ENCODE data around the gene FADD. TPM values are rescaled to one million over a fixed set of nuclear protein-coding genes. Genes with fewer than 3 reads are reported as not detected.

Gene FADD
- total RNA-seq, 4 donors from 2014 or later, result 20.9 to 26.5 (median 23.5) TPM

DNA sequence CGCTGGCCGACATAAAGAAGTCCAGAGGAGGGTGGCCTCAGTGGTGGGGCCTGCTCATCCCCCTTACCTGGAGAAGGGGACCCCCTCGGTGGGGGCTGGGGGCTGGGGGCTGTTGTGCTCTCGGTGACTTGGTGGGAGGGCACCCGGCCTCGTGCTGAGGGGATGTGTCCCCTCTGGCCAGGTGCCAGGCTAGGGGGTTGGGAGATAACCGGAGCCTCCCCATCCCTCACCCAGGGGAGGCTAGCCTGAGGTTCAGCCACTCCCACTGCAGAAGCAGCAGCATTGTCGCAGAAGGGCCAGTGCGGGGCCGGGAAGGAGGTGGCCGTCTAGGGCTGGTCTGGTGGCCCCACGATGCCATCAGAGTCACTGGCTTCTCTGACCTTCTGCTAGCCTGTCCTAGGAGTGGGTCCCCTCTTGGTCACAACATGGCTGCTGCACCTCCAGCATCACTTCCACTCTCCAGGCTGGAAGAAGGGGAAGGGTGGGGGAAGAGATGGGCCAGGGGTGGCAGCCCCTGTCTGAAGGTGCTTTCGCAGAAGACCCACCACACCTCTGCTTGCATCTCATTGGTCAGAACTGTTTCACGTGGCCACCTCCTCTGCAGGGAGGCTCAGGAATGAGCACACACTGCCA, 44.2 kb upstream of the FADD start:
- DNase-seq, result no peak
- H3K27ac ChIP-seq, result peak overlapping the region; percentile 48 to 62 (median 52)
- H3K4me3 ChIP-seq, result no peak overlapping the region
- no peak for TF ChIP-seq POLR2A (IDR thresholded peaks at IDR 0.05)
- no peak for TF ChIP-seq CTCF (IDR thresholded peaks at IDR 0.05)
- peaks cover 0 to 12% (median 0%) of the 10 kb centered on the region in 4 donors for H3K27me3 ChIP-seq
- H3K36me3 ChIP-seq, result no peaks in the 10 kb centered on the region
- no peaks in the 10 kb centered on the region for H3K9me3 ChIP-seq
- H3K4me1 ChIP-seq, result peaks cover 12 to 53% (median 19%) of the 10 kb centered on the region in 3 donors
- intact Hi-C loops (cut with DNase I), result no loop called here
- WGBS, 2 donors, result 63 to 93% methylated on average over 3 of the region's 14 CpGs

DNA sequence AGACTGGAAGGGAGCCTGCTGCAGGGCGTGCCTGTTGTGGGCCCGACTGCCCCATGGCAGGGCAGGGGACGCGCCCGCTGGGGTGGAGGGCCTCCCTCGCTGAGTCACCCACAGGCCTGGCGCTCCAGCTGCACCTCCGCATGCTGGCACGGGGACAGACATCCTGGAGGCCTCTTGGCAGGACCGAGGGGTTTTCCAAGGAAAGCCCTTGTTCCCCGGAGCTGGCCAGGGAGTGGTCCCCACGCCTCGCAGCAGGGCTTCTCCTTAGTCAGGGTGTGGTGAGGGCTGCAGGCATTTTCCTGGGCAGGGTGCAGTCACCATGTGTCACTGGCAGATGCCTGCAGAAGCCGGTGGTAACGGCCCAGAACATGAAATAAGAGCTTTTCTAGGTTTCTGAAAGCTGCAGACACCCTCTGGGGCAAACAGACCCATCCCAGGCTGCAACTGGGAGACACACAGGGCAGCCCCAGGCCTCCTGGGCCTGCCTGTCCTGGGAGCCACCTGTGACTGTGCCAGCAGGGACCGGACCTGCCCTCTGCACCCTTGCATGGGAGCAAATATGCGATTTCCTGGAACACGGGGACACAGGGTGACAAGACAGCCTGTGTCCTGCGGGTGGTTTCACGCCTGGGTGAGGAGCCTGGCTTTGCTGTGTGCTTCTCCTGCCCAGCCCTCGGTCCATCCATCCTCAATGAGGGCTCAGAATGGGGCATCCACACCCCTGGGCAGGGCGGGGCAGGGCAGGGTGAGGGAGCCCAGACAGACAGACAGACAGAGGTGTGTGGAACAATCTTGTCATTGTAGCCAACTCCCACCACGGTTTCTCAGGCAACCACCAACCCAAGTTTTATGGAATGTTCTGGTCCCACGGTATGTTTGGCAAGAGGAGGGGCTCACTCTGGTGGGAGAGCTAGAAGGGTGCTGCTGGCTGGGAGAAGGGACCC, 43.2 kb upstream of the FADD start:
- peaks cover 0 to 12% (median 0%) of the 10 kb centered on the region in 4 donors for H3K27me3 ChIP-seq
- H3K9me3 ChIP-seq, result no peaks in the 10 kb centered on the region
- peak overlapping the region; percentile 48 to 62 (median 52) for H3K27ac ChIP-seq
- intact Hi-C loops (cut with DNase I), result no loop called here
- no peak for TF ChIP-seq CTCF (IDR thresholded peaks at IDR 0.05)
- TF ChIP-seq POLR2A (IDR thresholded peaks at IDR 0.05), result no peak
- 36 to 37% methylated on average over 8 to 17 of the region's 24 CpGs for WGBS, 2 donors
- no peak for DNase-seq
- no peak overlapping the region for H3K4me3 ChIP-seq
- peaks cover 12 to 51% (median 19%) of the 10 kb centered on the region in 3 donors for H3K4me1 ChIP-seq
- no peaks in the 10 kb centered on the region for H3K36me3 ChIP-seq

DNA sequence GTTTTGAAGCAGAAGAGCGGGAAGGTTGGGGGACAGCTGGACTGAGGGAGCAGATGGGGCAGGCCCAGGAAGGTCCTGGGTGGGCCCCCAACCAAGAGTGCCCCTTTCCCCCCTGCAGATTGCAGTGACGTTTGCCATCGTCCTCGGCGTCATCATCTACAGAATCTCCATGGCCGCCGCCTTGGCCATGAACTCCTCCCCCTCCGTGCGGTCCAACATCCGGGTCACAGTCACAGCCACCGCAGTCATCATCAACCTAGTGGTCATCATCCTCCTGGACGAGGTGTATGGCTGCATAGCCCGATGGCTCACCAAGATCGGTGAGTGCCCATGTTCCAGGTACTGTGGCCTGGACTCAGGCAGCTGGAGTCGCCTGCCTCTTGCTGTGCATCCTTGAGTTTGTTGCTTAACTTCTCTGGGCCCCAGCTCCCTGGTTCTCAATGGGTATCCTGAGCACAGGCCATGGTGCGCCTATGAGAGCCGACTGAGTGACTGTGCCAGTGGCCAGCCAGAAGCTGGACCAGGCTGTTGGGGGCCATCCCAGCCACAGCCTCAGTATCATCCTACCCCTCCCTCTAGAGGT, 42.0 kb upstream of the FADD start:
- Histone ChIP-seq H3K27me3 (peaks cover 0 to 12% (median 0%) of the 10 kb centered on the region in 4 donors), H3K9me3 (no peaks in the 10 kb centered on the region), H3K4me1 (peaks cover 12 to 39% (median 15%) of the 10 kb centered on the region in 3 donors), H3K36me3 (no peaks in the 10 kb centered on the region), H3K4me3 (no peak overlapping the region), H3K27ac (no peak overlapping the region)
- WGBS, 2 donors, result 89 to 100% methylated on average over 8 to 13 of the region's 17 CpGs
- no peak for TF ChIP-seq CTCF (IDR thresholded peaks at IDR 0.05)
- no peak for TF ChIP-seq POLR2A (IDR thresholded peaks at IDR 0.05)
- intact Hi-C loops (cut with DNase I), result no loop called here
- no peak for DNase-seq

DNA sequence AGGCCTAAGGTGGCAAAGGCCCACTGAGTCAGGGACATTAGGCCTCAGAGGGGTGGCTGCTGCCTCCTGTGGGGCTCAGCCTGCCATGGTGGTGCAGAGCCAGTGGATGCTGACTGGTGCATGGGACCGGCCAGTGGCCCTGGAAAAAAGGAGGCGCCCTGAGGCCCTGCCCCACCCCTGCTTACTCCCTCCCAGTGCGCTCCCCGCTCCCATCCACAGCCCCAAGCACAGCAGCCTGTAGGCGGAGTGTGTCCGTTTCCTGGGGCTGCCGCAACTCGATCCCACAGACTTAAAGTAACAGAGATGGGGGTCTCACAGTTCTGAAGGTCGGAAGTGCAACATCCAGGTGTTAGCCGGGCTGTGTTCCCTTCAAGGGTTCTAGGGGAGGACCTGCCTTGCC, 38.4 kb upstream of the FADD start:
- H3K27ac ChIP-seq, result no peak overlapping the region
- intact Hi-C loops (cut with DNase I), result no loop called here
- H3K4me1 ChIP-seq, result peaks cover 7 to 13% (median 9%) of the 10 kb centered on the region in 3 donors
- H3K36me3 ChIP-seq, result no peaks in the 10 kb centered on the region
- H3K27me3 ChIP-seq, result peaks cover 0 to 26% (median 0%) of the 10 kb centered on the region in 4 donors
- 69 to 96% methylated on average over 2 to 4 of the region's 10 CpGs for WGBS, 2 donors
- TF ChIP-seq POLR2A (IDR thresholded peaks at IDR 0.05) (no peak), CTCF (IDR thresholded peaks at IDR 0.05) (no peak)
- no peak for DNase-seq
- no peaks in the 10 kb centered on the region for H3K9me3 ChIP-seq
- no peak overlapping the region for H3K4me3 ChIP-seq

All from esophagus squamous epithelium (tissue), 5 donors.